Adrenal gland (tissue), 12 donors: ENCODE data around the gene ERV3-1. TPM values are rescaled to one million over a fixed set of nuclear protein-coding genes. Genes with fewer than 3 reads are reported as not detected.
"Not testable (repeated sequence)": the region's sequence is repeated elsewhere in the genome, so short reads cannot be mapped to it uniquely, and the experiment has no call there.

ENCODE experiments used
- DNase-seq, 7 donors: peaks; one replicate each; pipeline ENCODE4 v3.0.0-alpha.2; 2019 to 2020
- H3K27ac ChIP-seq, 5 donors: fragments of 200-600 bp; sonication (generic) in 4 of 5; 1 replicate in 3 of 5; 2 replicates in 2 of 5; pipeline versions ENCODE4 v1.5.1 to v1.8.0; 2016 to 2020; ENCODE audit warnings: mild to moderate bottlenecking in 1 of 5
- H3K27me3 ChIP-seq: fragments of 200-600 bp; 2 replicates; pipeline ENCODE4 v1.8.0; 2021
- H3K36me3 ChIP-seq, 2 donors: fragments of 200-600 bp; replicated peaks in 1 of 2; 1 replicate in 1 of 2; 2 replicates in 1 of 2; pipeline versions ENCODE4 v1.5.1 to v1.8.0; 2018 to 2022
- H3K4me1 ChIP-seq, 2 donors: fragments of 200-600 bp; replicated peaks in 1 of 2; 1 replicate in 1 of 2; 2 replicates in 1 of 2; pipeline versions ENCODE4 v1.5.1 to v1.8.0; 2018 to 2021
- H3K4me3 ChIP-seq, 4 donors: fragments of 200-600 bp; sonication (generic) in 3 of 4; one replicate each; pipeline ENCODE4 v1.5.1; 2016 to 2018
- H3K9me3 ChIP-seq, 3 donors: fragments of 200-600 bp; sonication (generic) in 1 of 3; replicated peaks in 1 of 3; 1 replicate in 2 of 3; 2 replicates in 1 of 3; pipeline versions ENCODE4 v1.5.1 to v1.8.0; 2016 to 2021
- CTCF ChIP-seq, 6 experiments: fragments of 450-650 bp in 4 of 6; fragments of 200-600 bp in 2 of 6; sonication (generic) in 1 of 6; IDR thresholded peaks; 1 replicate in 5 of 6; 2 replicates in 1 of 6; pipeline versions ENCODE4 v1.5.1 to v1.8.0; 2016 to 2021; ENCODE audit warnings: antibody characterized with exemption in 6 of 6, mild to moderate bottlenecking in 2 of 6, moderate library complexity in 1 of 6
- POLR2A ChIP-seq, 2 donors: fragments of 450-650 bp; IDR thresholded peaks; one replicate each; pipeline ENCODE4 v1.6.1; 2017; ENCODE audit warnings: antibody characterized with exemption in 2 of 2, mild to moderate bottlenecking in 2 of 2, moderate library complexity in 1 of 2
- WGBS, 4 donors: extraction: QIAGEN DNeasy Blood & Tissue Kit in 2 of 4; methylation state at CpG; one replicate each; pipeline versions ENCODE4 v1.1.5 to v1.1.7; 2013 to 2017; 5-methylcytosine and 5-hydroxymethylcytosine counted together
- intact Hi-C, 2 donors: fragments of 100-400 bp; cut with DNase I; formaldehyde crosslinking; loops; one replicate each; pipeline versions ENCODE4 v1.14.1 to v1.15.0; 2022 to 2023
- polyA plus RNA-seq, 3 donors: library from polyadenylated mRNA; stranded (reverse); fragments of 200-250 nt in 2 of 3; fragments of 350-450 nt in 1 of 3; fragmentation: Illumina TruSeq in 1 of 3; extraction: RNeasy Lipid Tissue Mini Kit (QIAGEN cat#74804) in 1 of 3; gene quantifications; one replicate each; pipeline ENCODE4 v1.2.3, GENCODE V29; 2013 to 2014
- total RNA-seq, 9 donors: library from RNA; depleted of rRNA in 4 of 9; stranded (reverse); fragments of >200 nt in 4 of 9; fragments of 120-200 nt in 1 of 9; fragmentation: NEBNext Ultra II Directional in 1 of 9; extraction: Animal tissue kit (Norgen Biotek cat#: 25700) in 1 of 9; gene quantifications; one replicate each; pipeline versions ENCODE4 v1.1.0 to v1.2.4, GENCODE V29; 2013 to 2023
- donor health status: healthy with polysubstance abuse.
- donor health status: Bipolar disorder and iron deficiency.
- donor health status: DM: yes; HTN: yes; CAD: no.
- donor health status: DM: no; HTN: no; CAD: no.
- donor health status: DM: no; HTN: no; CAD: no.
- donor health status: DM: yes; HTN: yes; CAD: no.

ERV3-1 gene
- total and polyA plus RNA-seq, 12 donors, result 9.6 to 271 (median 66.7) TPM

GRCh38 chr7:64951250-64951848 is 55.1 kb downstream of the ERV3-1 start:
- Histone ChIP-seq H3K27ac (no peak overlapping the region), H3K36me3 (no peaks in the 10 kb centered on the region), H3K9me3 (no peaks in the 10 kb centered on the region), H3K4me1 (peaks cover 7 to 13% of the 10 kb centered on the region in 2 donors), H3K27me3 (no peaks in the 10 kb centered on the region), H3K4me3 (no peak overlapping the region)
- DNase-seq, result peak in 1 of 7 donors; percentile 15
- TF ChIP-seq POLR2A (IDR thresholded peaks at IDR 0.05), result no peak
- TF ChIP-seq CTCF (IDR thresholded peaks at IDR 0.05), result peak; percentile 74 to 91 (median 88)
- intact Hi-C loops, result loop anchor here in 1 of 2 donors (5.0 kb wide), 1 partner anchor 356 kb away; no protein-coding TSS in a partner anchor
- 0 to 3% (median 3%) methylated on average over 1 of the region's 1 CpG for WGBS, 4 donors

- H3K4me3 ChIP-seq, H3K9me3 ChIP-seq, H3K27me3 ChIP-seq, H3K27ac ChIP-seq, H3K36me3 ChIP-seq: not testable (repeated sequence)
- peak in 2 of 7 donors; percentile 44 to 64 for DNase-seq
- 51 to 66% (median 58%) methylated on average over 9 of the region's 9 CpGs for WGBS, 4 donors
- H3K4me1 ChIP-seq, result peaks cover 7 to 13% of the 10 kb centered on the region in 2 donors
- intact Hi-C loops, result loop anchor here in 1 of 2 donors (5.0 kb wide), 1 partner anchor 357 kb away; no protein-coding TSS in a partner anchor
These were observed 55.8 kb downstream of the ERV3-1 start for GRCh38 chr7:64950673-64951072.

- H3K4me3 ChIP-seq, DNase-seq, H3K9me3 ChIP-seq, H3K27ac ChIP-seq, H3K27me3 ChIP-seq, H3K36me3 ChIP-seq: not testable (repeated sequence)
- peaks cover 7 to 13% of the 10 kb centered on the region in 2 donors for H3K4me1 ChIP-seq
- WGBS, 4 donors, result 82 to 92% (median 87%) methylated on average over 1 of the region's 1 CpG
- intact Hi-C loops, result loop anchor here in 1 of 2 donors (5.0 kb wide), 1 partner anchor 364 kb away; no protein-coding TSS in a partner anchor
These were observed 57.7 kb downstream of the ERV3-1 start for GRCh38 chr7:64948774-64949173.

GRCh38 chr7:64947252-64948000 is 59.1 kb downstream of the ERV3-1 start:
- H3K9me3 ChIP-seq, result no peaks in the 10 kb centered on the region
- peak overlapping the region in 2 of 4 donors; percentile 10 to 57 for H3K4me3 ChIP-seq
- H3K27me3 ChIP-seq, result no peaks in the 10 kb centered on the region
- H3K4me1 ChIP-seq, result peaks cover 7 to 13% of the 10 kb centered on the region in 2 donors
- DNase-seq, result peak in 3 of 7 donors; percentile 5 to 24 (median 23)
- no peak for TF ChIP-seq POLR2A (IDR thresholded peaks at IDR 0.05)
- TF ChIP-seq CTCF (IDR thresholded peaks at IDR 0.05), result no peak
- H3K36me3 ChIP-seq, result no peaks in the 10 kb centered on the region
- intact Hi-C loops, result loop anchor here in 1 of 2 donors (5.0 kb wide), 1 partner anchor 365 kb away; no protein-coding TSS in a partner anchor
- H3K27ac ChIP-seq, result no peak overlapping the region
- 0 to 3% (median 1%) methylated on average over 2 to 59 of the region's 59 CpGs for WGBS, 4 donors

- no peaks in the 10 kb centered on the region for H3K27me3 ChIP-seq
- H3K9me3 ChIP-seq, result no peaks in the 10 kb centered on the region
- peaks cover 7 to 13% of the 10 kb centered on the region in 2 donors for H3K4me1 ChIP-seq
- no peak overlapping the region for H3K27ac ChIP-seq
- peak in 1 of 7 donors; percentile 8 for DNase-seq
- H3K36me3 ChIP-seq, result no peaks in the 10 kb centered on the region
- WGBS, 4 donors, result 31 to 38% (median 34%) methylated on average over 5 of the region's 5 CpGs
- intact Hi-C loops, result loop anchor here in 1 of 2 donors (5.0 kb wide), 1 partner anchor 366 kb away; no protein-coding TSS in a partner anchor
- peak in 1 of 6 experiments; percentile 13 for TF ChIP-seq CTCF (IDR thresholded peaks at IDR 0.05)
- TF ChIP-seq POLR2A (IDR thresholded peaks at IDR 0.05), result no peak
- no peak overlapping the region for H3K4me3 ChIP-seq
These were observed 59.7 kb downstream of the ERV3-1 start for GRCh38 chr7:64946772-64947171.
